ENCODE measurements around the gene URB2. TPM values are rescaled to one million over a fixed set of nuclear protein-coding genes. Genes with fewer than 3 reads are reported as not detected.

Gene URB2
- total RNA-seq, 1 experiment from 2014 or later, result 25.2 TPM

DNA sequence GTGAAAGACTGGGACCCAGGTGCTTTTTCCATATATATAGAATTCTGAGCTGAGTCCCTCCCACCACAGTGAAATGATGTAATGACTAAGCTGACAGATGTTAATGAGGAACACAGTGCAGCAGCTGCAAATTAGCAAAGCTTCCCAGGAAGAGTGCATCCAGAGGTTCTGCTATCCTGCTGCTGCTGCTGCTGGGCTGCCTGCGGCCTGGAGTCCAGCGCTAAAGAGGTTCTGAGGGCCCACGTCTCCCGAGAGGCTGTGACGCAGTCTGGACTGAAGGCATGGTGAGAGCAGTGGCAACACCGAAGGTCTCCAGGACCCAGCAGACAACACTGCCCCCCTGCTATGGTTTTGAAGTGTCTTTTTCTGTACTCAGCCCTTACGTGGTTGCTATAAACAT lies 63.9 kb downstream of the URB2 start:
- H3K4me1 Mint-ChIP-seq (ENCODE audit: low read depth, unreplicated experiment), result no peaks in the 10 kb centered on the region

DNA sequence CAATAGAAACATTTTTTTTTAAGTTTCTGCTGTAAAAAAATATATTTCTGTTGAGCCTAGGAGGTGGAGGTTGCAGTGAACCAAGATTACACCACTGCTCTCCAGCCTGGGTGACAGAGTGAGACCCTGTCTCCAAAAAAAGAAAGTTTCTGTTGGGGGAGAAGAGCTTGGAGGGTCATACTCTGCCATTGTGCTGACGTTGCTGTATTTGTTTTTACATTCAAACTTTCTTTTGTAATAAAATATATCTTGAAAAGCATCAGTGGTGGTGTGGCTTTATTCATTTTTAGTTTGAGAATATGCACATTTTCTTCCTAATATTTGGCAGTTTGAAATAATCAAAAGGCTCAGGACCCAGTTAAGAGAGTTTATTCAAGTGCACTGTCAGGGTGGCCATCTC lies 64.6 kb downstream of the URB2 start:
- intact Hi-C loops (cut with micrococcal nuclease; ENCODE audit: unreplicated experiment), result no loop called here
- no TSS peak for BruUV-seq (replicated peaks)
- TF ChIP-seq, protein P1, sequence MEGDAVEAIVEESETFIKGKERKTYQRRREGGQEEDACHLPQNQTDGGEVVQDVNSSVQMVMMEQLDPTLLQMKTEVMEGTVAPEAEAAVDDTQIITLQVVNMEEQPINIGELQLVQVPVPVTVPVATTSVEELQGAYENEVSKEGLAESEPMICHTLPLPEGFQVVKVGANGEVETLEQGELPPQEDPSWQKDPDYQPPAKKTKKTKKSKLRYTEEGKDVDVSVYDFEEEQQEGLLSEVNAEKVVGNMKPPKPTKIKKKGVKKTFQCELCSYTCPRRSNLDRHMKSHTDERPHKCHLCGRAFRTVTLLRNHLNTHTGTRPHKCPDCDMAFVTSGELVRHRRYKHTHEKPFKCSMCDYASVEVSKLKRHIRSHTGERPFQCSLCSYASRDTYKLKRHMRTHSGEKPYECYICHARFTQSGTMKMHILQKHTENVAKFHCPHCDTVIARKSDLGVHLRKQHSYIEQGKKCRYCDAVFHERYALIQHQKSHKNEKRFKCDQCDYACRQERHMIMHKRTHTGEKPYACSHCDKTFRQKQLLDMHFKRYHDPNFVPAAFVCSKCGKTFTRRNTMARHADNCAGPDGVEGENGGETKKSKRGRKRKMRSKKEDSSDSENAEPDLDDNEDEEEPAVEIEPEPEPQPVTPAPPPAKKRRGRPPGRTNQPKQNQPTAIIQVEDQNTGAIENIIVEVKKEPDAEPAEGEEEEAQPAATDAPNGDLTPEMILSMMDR (IDR thresholded peaks at IDR 0.05; ENCODE audit: unreplicated experiment), result no peak
- peaks cover 4% of the 10 kb centered on the region for H3K9me3 Mint-ChIP-seq (ENCODE audit: low read depth, unreplicated experiment)
- H3K36me3 Mint-ChIP-seq (ENCODE audit: insufficient read depth, unreplicated experiment), result no peaks in the 10 kb centered on the region
- CTCF ChIA-PET, result no interaction called here
- peaks cover 23% of the 10 kb centered on the region for H3K27me3 Mint-ChIP-seq (ENCODE audit: unreplicated experiment)
- no peak overlapping the region for H3K27ac Mint-ChIP-seq (ENCODE audit: unreplicated experiment)
- no peak overlapping the region for H3K4me3 Mint-ChIP-seq (ENCODE audit: low read depth, unreplicated experiment)
- no peak for DNase-seq
- H3K4me1 Mint-ChIP-seq (ENCODE audit: low read depth, unreplicated experiment), result no peaks in the 10 kb centered on the region

More for the DNA sequence above, 63.9 kb downstream of the URB2 start:
- Mint-ChIP-seq H3K4me3 (ENCODE audit: low read depth, unreplicated experiment) (no peak overlapping the region), H3K27me3 (ENCODE audit: unreplicated experiment) (peaks cover 23% of the 10 kb centered on the region), H3K9me3 (ENCODE audit: low read depth, unreplicated experiment) (peaks cover 10% of the 10 kb centered on the region), H3K27ac (ENCODE audit: unreplicated experiment) (no peak overlapping the region), H3K36me3 (ENCODE audit: insufficient read depth, unreplicated experiment) (no peaks in the 10 kb centered on the region)
- BruUV-seq (replicated peaks), result no TSS peak
- intact Hi-C loops (cut with micrococcal nuclease; ENCODE audit: unreplicated experiment), result no loop called here
- CTCF ChIA-PET, result no interaction called here
- TF ChIP-seq, protein P1 (IDR thresholded peaks at IDR 0.05; ENCODE audit: unreplicated experiment), result no peak
- DNase-seq, result no peak

DNA sequence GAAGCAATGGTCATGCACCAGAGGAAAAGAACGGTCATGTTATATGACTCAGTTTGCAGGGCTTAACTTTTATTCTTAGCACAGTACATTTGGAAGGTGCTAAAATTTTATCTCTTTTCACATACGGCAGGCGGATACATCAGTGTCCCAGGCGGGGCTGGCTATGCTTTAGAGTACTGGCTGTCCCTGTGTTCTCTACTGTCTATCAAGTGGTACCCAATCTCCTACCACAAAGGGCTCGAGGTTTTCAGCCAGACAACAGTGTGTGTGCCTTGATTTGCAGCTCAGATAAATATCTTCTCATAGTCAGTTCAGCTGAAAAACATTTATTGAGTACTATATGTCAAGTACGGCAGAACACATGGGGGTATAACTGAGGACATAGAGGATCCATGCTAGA lies 65.3 kb downstream of the URB2 start:
- peaks cover 28% of the 10 kb centered on the region for H3K27me3 Mint-ChIP-seq (ENCODE audit: unreplicated experiment)
- no peaks in the 10 kb centered on the region for H3K4me1 Mint-ChIP-seq (ENCODE audit: low read depth, unreplicated experiment)
- no TSS peak for BruUV-seq (replicated peaks)
- H3K27ac Mint-ChIP-seq (ENCODE audit: unreplicated experiment), result no peak overlapping the region
- intact Hi-C loops (cut with micrococcal nuclease; ENCODE audit: unreplicated experiment), result no loop called here
- H3K4me3 Mint-ChIP-seq (ENCODE audit: low read depth, unreplicated experiment), result no peak overlapping the region
- TF ChIP-seq, protein P1 (IDR thresholded peaks at IDR 0.05; ENCODE audit: unreplicated experiment), result no peak
- DNase-seq, result no peak
- no peaks in the 10 kb centered on the region for H3K9me3 Mint-ChIP-seq (ENCODE audit: low read depth, unreplicated experiment)
- CTCF ChIA-PET, result no interaction called here
- H3K36me3 Mint-ChIP-seq (ENCODE audit: insufficient read depth, unreplicated experiment), result no peaks in the 10 kb centered on the region

DNA sequence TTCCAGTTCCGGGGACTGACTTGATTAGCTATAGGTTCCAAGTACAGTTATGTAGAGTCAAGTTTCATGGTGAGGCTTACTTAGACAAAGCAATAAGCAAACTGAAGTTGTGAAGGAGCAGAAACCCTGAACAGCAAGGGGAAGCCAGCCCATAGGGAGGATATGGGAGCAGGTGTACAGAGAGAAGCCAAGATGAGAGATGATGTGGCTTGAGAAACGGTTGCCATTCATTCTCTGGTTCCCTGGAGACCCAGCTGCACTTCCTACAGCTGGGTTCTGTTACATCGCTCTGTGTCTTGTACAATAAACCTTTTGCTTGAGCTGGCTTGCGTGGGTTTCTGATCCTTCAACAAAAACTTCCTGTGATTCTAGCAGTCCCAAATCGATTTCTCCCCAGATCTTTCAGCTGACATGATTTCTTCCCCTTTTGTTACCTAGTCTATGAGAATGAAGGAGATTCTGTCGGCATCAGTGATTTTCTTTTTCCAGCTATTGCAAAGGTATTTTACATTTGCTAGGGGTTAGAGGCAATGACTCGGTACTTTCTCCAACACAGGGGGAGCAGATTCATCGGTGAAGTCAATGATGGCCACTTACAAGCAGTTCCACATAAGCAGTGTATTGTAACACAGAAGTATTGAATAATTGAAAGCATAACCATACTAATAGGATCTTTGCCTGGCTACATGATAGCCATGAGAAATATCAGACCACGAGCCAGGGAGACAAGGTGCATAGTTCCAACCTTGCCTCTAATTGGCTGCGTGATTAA lies 67.3 kb downstream of the URB2 start:
- CTCF ChIA-PET, result no interaction called here
- H3K27ac Mint-ChIP-seq (ENCODE audit: unreplicated experiment), result no peak overlapping the region
- TF ChIP-seq, protein P1 (IDR thresholded peaks at IDR 0.05; ENCODE audit: unreplicated experiment), result no peak
- peaks cover 33% of the 10 kb centered on the region for H3K27me3 Mint-ChIP-seq (ENCODE audit: unreplicated experiment)
- DNase-seq, result no peak
- no TSS peak for BruUV-seq (replicated peaks)
- no peaks in the 10 kb centered on the region for H3K9me3 Mint-ChIP-seq (ENCODE audit: low read depth, unreplicated experiment)
- H3K4me1 Mint-ChIP-seq (ENCODE audit: low read depth, unreplicated experiment), result no peaks in the 10 kb centered on the region
- intact Hi-C loops (cut with micrococcal nuclease; ENCODE audit: unreplicated experiment), result no loop called here
- no peak overlapping the region for H3K4me3 Mint-ChIP-seq (ENCODE audit: low read depth, unreplicated experiment)
- H3K36me3 Mint-ChIP-seq (ENCODE audit: insufficient read depth, unreplicated experiment), result no peaks in the 10 kb centered on the region
